ENCODE results near the gene ABCG4.
"Not testable (repeated sequence)": the region's sequence is repeated elsewhere in the genome, so short reads cannot be mapped to it uniquely, and the experiment has no call there.

DNA sequence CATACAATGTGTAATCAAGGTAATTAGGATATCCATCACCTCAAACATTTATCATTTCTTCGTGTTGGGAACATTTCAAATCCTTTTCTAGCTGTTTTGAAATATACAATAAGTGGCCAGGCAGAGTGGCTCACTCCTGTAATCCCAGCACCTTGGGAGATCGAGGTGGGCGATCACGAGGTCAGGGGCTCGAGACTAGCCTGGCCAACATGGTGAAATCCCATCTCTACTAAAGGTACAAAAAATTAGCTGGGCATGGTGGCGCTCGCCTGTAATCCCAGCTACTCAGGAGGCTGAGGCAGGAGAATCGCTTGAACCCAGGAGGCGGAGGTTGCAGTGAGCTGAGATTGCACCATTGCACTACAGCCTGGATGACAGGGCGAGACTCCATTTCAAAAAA is 9.6 kb upstream of the ABCG4 start:
- TF ChIP-seq CTCF, POLR2A (IDR thresholded peaks at IDR 0.05): not testable (repeated sequence)
